Astrocyte (in vitro differentiated cells and primary cell): Measurements from ENCODE around the gene DSN1. TPM values are rescaled to one million over a fixed set of nuclear protein-coding genes. Genes with fewer than 3 reads are reported as not detected.
A peak's percentile ranks its signal among the peaks of the same experiment; 100 is the strongest.

ENCODE experiments used
- DNase-seq: peaks from one replicate; pipeline ENCODE4 v3.0.0-alpha.2; 2010; ENCODE audit warnings: low read depth
- FAIRE-seq: peaks from 2 replicates; lab custom pipeline; 2011; peaks lifted over from hg19 to GRCh38; lab: Jason Lieb, UNC
- H2AFZ ChIP-seq: 2 replicates; pipeline ENCODE4 v1.6.0; 2012; ENCODE audit warnings: low read depth, low read length, inconsistent platforms
- H3K27ac ChIP-seq: 2 replicates; pipeline ENCODE4 v1.5.1; 2011; ENCODE audit warnings: low read depth, low read length, inconsistent platforms
- H3K27me3 ChIP-seq: 2 replicates; pipeline ENCODE4 v1.6.0; 2011; ENCODE audit warnings: low read length, inconsistent platforms; ENCODE audit not compliant: insufficient read depth
- H3K36me3 ChIP-seq: 2 replicates; pipeline ENCODE4 v1.5.1; 2011; ENCODE audit warnings: low read length, inconsistent platforms; ENCODE audit not compliant: insufficient read depth
- H3K4me1 ChIP-seq: 2 replicates; pipeline ENCODE4 v1.5.1; 2011; ENCODE audit warnings: low read length, inconsistent platforms; ENCODE audit not compliant: insufficient read depth
- H3K4me2 ChIP-seq: 2 replicates; pipeline ENCODE4 v1.6.0; 2012; ENCODE audit warnings: low read length, inconsistent platforms
- H3K4me3 ChIP-seq: 2 replicates; pipeline ENCODE4 v1.5.1; 2011; ENCODE audit warnings: low read depth, mild to moderate bottlenecking, low read length, inconsistent platforms; ENCODE audit not compliant: insufficient read depth
- H3K79me2 ChIP-seq: 2 replicates; pipeline ENCODE4 v1.6.0; 2012; ENCODE audit warnings: mild to moderate bottlenecking, low read length, inconsistent platforms; ENCODE audit not compliant: insufficient read depth
- H3K9ac ChIP-seq: 2 replicates; pipeline ENCODE4 v1.6.0; 2012; ENCODE audit warnings: mild to moderate bottlenecking, low read length, inconsistent platforms
- H3K9me3 ChIP-seq: 2 replicates; pipeline ENCODE4 v1.5.1; 2012; ENCODE audit warnings: low read depth, mild to moderate bottlenecking, low read length, inconsistent platforms; ENCODE audit not compliant: insufficient read depth
- H4K20me1 ChIP-seq: 2 replicates; pipeline ENCODE4 v1.6.0; 2012; ENCODE audit warnings: low read length, inconsistent platforms; ENCODE audit not compliant: insufficient read depth
- H3K27ac Mint-ChIP-seq: one replicate; pipeline ENCODE4 v1.8.0; 2021; ENCODE audit warnings: mild to moderate bottlenecking, mixed read lengths; ENCODE audit not compliant: unreplicated experiment
- H3K27me3 Mint-ChIP-seq: one replicate; pipeline ENCODE4 v1.8.0; 2021; ENCODE audit warnings: low read depth, mixed read lengths; ENCODE audit not compliant: unreplicated experiment
- H3K36me3 Mint-ChIP-seq: one replicate; pipeline ENCODE4 v1.8.0; 2021; ENCODE audit warnings: low read depth, mixed read lengths; ENCODE audit not compliant: unreplicated experiment
- H3K4me1 Mint-ChIP-seq: one replicate; pipeline ENCODE4 v1.8.0; 2021; ENCODE audit warnings: low read depth, mixed read lengths; ENCODE audit not compliant: unreplicated experiment
- H3K4me3 Mint-ChIP-seq: one replicate; pipeline ENCODE4 v1.8.0; 2021; ENCODE audit warnings: mild to moderate bottlenecking, moderate library complexity, mixed read lengths; ENCODE audit not compliant: unreplicated experiment
- H3K9me3 Mint-ChIP-seq: one replicate; pipeline ENCODE4 v1.8.0; 2021; ENCODE audit warnings: mild to moderate bottlenecking, mixed read lengths; ENCODE audit not compliant: unreplicated experiment
- EZH2 ChIP-seq: IDR thresholded peaks from 2 replicates; pipeline ENCODE4 v1.6.1; 2012; ENCODE audit warnings: mild to moderate bottlenecking, low read length, inconsistent platforms; ENCODE audit not compliant: insufficient read depth
- total RNA-seq: library from RNA; stranded (reverse); gene quantifications from 2 replicates; pipeline ENCODE4 v1.2.1, GENCODE V29; 2021
- TF ChIP-seq, protein P1 (sequence below): IDR thresholded peaks from 2 replicates; pipeline ENCODE4 v1.5.1; 2011; ENCODE audit warnings: low read depth, mild to moderate bottlenecking, inconsistent platforms, low read length, moderate library complexity; ENCODE audit not compliant: insufficient read depth

The DSN1 gene
- total RNA-seq, 1 donor from 2014 or later, result 6.1 TPM

- Histone ChIP-seq H3K4me2 (peak overlapping the region; percentile 100), H3K36me3 (no peaks in the 10 kb centered on the region), H3K9me3 (no peaks in the 10 kb centered on the region), H4K20me1 (peaks cover 27% of the 10 kb centered on the region), H3K9ac (peak overlapping the region; percentile 74), H3K27me3 (no peaks in the 10 kb centered on the region), H3K4me1 (peaks cover 12% of the 10 kb centered on the region), H3K79me2 (no peaks in the 10 kb centered on the region), H2AFZ (peak overlapping the region; percentile 90), H3K27ac (no peak overlapping the region), H3K4me3 (peak overlapping the region; percentile 75)
- H3K9me3 Mint-ChIP-seq, result no peaks in the 10 kb centered on the region
- TF ChIP-seq, protein P1, sequence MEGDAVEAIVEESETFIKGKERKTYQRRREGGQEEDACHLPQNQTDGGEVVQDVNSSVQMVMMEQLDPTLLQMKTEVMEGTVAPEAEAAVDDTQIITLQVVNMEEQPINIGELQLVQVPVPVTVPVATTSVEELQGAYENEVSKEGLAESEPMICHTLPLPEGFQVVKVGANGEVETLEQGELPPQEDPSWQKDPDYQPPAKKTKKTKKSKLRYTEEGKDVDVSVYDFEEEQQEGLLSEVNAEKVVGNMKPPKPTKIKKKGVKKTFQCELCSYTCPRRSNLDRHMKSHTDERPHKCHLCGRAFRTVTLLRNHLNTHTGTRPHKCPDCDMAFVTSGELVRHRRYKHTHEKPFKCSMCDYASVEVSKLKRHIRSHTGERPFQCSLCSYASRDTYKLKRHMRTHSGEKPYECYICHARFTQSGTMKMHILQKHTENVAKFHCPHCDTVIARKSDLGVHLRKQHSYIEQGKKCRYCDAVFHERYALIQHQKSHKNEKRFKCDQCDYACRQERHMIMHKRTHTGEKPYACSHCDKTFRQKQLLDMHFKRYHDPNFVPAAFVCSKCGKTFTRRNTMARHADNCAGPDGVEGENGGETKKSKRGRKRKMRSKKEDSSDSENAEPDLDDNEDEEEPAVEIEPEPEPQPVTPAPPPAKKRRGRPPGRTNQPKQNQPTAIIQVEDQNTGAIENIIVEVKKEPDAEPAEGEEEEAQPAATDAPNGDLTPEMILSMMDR, result no peak
- no peak for TF ChIP-seq EZH2
- peaks cover 11% of the 10 kb centered on the region for H3K4me1 Mint-ChIP-seq
- no peak for FAIRE-seq
- peak overlapping the region; percentile 69 for H3K27ac Mint-ChIP-seq
- no peaks in the 10 kb centered on the region for H3K36me3 Mint-ChIP-seq
- DNase-seq, result no peak
- H3K4me3 Mint-ChIP-seq, result peak overlapping the region; percentile 92
- H3K27me3 Mint-ChIP-seq, result no peaks in the 10 kb centered on the region
Observed at GRCh38 chr20:36745234-36745926, 28.2 kb downstream of the DSN1 start.

- TF ChIP-seq, protein P1, result no peak
- no peak for TF ChIP-seq EZH2
- H2AFZ ChIP-seq, result peak overlapping the region; percentile 90
Observed at GRCh38 chr20:36744764-36745191, 28.8 kb downstream of the DSN1 start.

GRCh38 chr20:36744243-36744642 lies 29.3 kb downstream of the DSN1 start:
- Histone ChIP-seq H3K79me2 (no peaks in the 10 kb centered on the region), H3K9me3 (no peaks in the 10 kb centered on the region), H2AFZ (no peak overlapping the region), H3K27ac (no peak overlapping the region), H4K20me1 (peaks cover 27% of the 10 kb centered on the region), H3K36me3 (no peaks in the 10 kb centered on the region), H3K4me2 (peak overlapping the region; percentile 100), H3K4me3 (no peak overlapping the region), H3K9ac (no peak overlapping the region), H3K27me3 (no peaks in the 10 kb centered on the region), H3K4me1 (peaks cover 12% of the 10 kb centered on the region)
- Mint-ChIP-seq H3K27me3 (no peaks in the 10 kb centered on the region), H3K4me3 (peak overlapping the region; percentile 64), H3K36me3 (no peaks in the 10 kb centered on the region), H3K4me1 (peaks cover 11% of the 10 kb centered on the region), H3K27ac (no peak overlapping the region), H3K9me3 (no peaks in the 10 kb centered on the region)
- DNase-seq, result no peak
- FAIRE-seq, result no peak
- TF ChIP-seq EZH2, result no peak
- TF ChIP-seq, protein P1, result no peak

More at GRCh38 chr20:36744764-36745191, 28.8 kb downstream of the DSN1 start:
- H3K9me3 ChIP-seq, result no peaks in the 10 kb centered on the region
- no peaks in the 10 kb centered on the region for H3K27me3 ChIP-seq
- H3K9me3 Mint-ChIP-seq, result no peaks in the 10 kb centered on the region
- peak overlapping the region; percentile 100 for H3K4me2 ChIP-seq
- H3K4me1 Mint-ChIP-seq, result peaks cover 11% of the 10 kb centered on the region
- FAIRE-seq (no peak), DNase-seq (no peak)
- no peak overlapping the region for H3K9ac ChIP-seq
- peaks cover 12% of the 10 kb centered on the region for H3K4me1 ChIP-seq
- peak overlapping the region; percentile 75 for H3K4me3 ChIP-seq
- no peaks in the 10 kb centered on the region for H3K36me3 ChIP-seq
- H3K79me2 ChIP-seq, result no peaks in the 10 kb centered on the region
- no peaks in the 10 kb centered on the region for H3K27me3 Mint-ChIP-seq
- H3K36me3 Mint-ChIP-seq, result no peaks in the 10 kb centered on the region
- H4K20me1 ChIP-seq, result peaks cover 27% of the 10 kb centered on the region
- no peak overlapping the region for H3K27ac ChIP-seq
- H3K27ac Mint-ChIP-seq, result no peak overlapping the region
- peak overlapping the region; percentile 92 for H3K4me3 Mint-ChIP-seq
